ENCODE results near the gene TMEM106C. TPM values are rescaled to one million over a fixed set of nuclear protein-coding genes. Genes with fewer than 3 reads are reported as not detected.

Gene TMEM106C
- polyA plus RNA-seq, 1 donor: 218 TPM

DNA sequence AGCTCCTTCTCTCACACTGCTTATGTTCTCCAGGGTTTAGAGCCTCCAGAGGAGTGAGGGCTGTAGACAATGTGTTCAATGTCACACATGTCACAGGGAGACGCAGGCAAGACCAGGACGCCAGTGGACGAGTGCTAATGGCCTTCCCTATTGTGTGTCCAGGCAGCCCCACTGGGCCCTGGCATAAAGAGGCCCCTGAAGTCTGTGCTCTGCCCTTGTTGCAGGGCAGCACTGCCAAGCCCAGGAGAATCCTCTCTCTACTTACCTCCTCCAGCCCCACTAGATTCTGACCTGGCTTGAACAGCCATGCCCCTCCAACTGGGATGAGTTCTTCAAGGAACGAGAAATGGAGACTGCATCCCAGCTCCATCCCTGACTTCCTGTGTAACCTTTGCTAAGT, 24.8 kb upstream of the TMEM106C start:
- Histone ChIP-seq H3K9me3 (ENCODE audit: control insufficient read depth, low read depth, low read length) (no peaks in the 10 kb centered on the region), H3K27ac (ENCODE audit: low read length) (no peak overlapping the region), H3K27me3 (ENCODE audit: control insufficient read depth, insufficient read depth, low read length) (no peaks in the 10 kb centered on the region), H3K4me3 (ENCODE audit: low read length) (no peak overlapping the region), H3K36me3 (ENCODE audit: control insufficient read depth, insufficient read depth, low read length) (no peaks in the 10 kb centered on the region), H3K4me1 (ENCODE audit: control insufficient read depth, insufficient read depth, low read length) (peaks cover 22% of the 10 kb centered on the region)
- no CpG with 5 or more reads among the region's 4 CpGs for WGBS (ENCODE audit: insufficient coverage, low lambda C conversion rate)
- no peak for DNase-seq

DNA sequence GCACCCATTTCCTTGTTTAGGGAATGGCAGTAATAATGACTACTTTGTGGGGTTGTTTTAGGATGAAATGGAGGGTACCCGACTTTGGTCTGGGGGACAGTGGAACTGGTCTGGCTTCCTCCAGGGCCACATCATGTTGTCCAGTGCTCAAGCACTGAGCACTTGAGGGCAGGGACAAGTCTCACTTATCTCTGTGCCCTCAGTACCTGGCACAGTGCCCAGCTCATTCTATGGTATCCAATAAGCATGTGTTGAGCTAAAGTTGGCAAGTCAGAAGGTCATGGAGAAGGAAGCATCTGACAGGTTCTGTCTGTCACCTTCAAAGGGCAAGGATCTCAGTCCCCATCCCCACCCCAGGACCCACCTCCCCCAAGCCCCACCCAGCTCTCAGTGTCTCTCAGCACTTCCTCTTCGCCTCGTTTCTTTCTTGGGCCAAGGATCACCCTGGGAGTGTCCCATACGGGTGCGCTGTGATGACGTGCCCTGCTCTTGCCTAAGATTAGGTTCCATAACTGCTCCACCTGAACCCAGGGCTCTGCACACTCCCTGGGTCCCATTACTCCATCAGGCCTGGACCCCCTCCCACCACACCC, 24.3 kb upstream of the TMEM106C start:
- no peaks in the 10 kb centered on the region for H3K9me3 ChIP-seq (ENCODE audit: control insufficient read depth, low read depth, low read length)
- WGBS (ENCODE audit: insufficient coverage, low lambda C conversion rate): no CpG with 5 or more reads among the region's 6 CpGs
- H3K27me3 ChIP-seq (ENCODE audit: control insufficient read depth, insufficient read depth, low read length): no peaks in the 10 kb centered on the region
- peak; percentile 53 to 84 for DNase-seq
- no peak overlapping the region for H3K27ac ChIP-seq (ENCODE audit: low read length)
- peaks cover 24% of the 10 kb centered on the region for H3K4me1 ChIP-seq (ENCODE audit: control insufficient read depth, insufficient read depth, low read length)
- no peaks in the 10 kb centered on the region for H3K36me3 ChIP-seq (ENCODE audit: control insufficient read depth, insufficient read depth, low read length)
- H3K4me3 ChIP-seq (ENCODE audit: low read length): no peak overlapping the region

GRCh38 chr12:47940773-47941474, 22.5 kb upstream of the TMEM106C start:
- DNase-seq: no peak
- H3K9me3 ChIP-seq (ENCODE audit: control insufficient read depth, low read depth, low read length): no peaks in the 10 kb centered on the region
- peaks cover 25% of the 10 kb centered on the region for H3K4me1 ChIP-seq (ENCODE audit: control insufficient read depth, insufficient read depth, low read length)
- WGBS (ENCODE audit: insufficient coverage, low lambda C conversion rate): 100% methylated on average over 1 of the region's 10 CpGs
- no peak overlapping the region for H3K4me3 ChIP-seq (ENCODE audit: low read length)
- H3K27me3 ChIP-seq (ENCODE audit: control insufficient read depth, insufficient read depth, low read length): no peaks in the 10 kb centered on the region
- H3K36me3 ChIP-seq (ENCODE audit: control insufficient read depth, insufficient read depth, low read length): no peaks in the 10 kb centered on the region
- H3K27ac ChIP-seq (ENCODE audit: low read length): no peak overlapping the region

DNA sequence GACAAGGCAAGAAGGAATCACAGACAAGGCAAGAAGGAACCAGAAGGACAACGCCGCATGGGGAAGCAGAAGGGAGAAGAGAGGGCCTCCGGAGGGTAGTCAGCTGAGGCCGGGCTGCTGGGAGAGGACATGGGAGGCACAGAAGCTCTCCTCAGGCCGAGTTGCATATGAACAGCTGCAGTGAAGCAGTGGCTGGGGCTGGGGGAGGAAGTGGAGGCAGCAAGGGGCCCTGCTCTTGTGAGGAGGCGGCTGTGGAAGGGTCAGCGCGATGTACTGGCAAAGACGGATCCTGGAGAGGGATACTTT, 22.0 kb upstream of the TMEM106C start:
- Histone ChIP-seq H3K4me3 (ENCODE audit: low read length) (no peak overlapping the region), H3K36me3 (ENCODE audit: control insufficient read depth, insufficient read depth, low read length) (no peaks in the 10 kb centered on the region), H3K27ac (ENCODE audit: low read length) (no peak overlapping the region), H3K9me3 (ENCODE audit: control insufficient read depth, low read depth, low read length) (no peaks in the 10 kb centered on the region), H3K4me1 (ENCODE audit: control insufficient read depth, insufficient read depth, low read length) (peaks cover 25% of the 10 kb centered on the region), H3K27me3 (ENCODE audit: control insufficient read depth, insufficient read depth, low read length) (no peaks in the 10 kb centered on the region)
- WGBS (ENCODE audit: insufficient coverage, low lambda C conversion rate): 100% methylated on average over 1 of the region's 9 CpGs
- no peak for DNase-seq

DNA sequence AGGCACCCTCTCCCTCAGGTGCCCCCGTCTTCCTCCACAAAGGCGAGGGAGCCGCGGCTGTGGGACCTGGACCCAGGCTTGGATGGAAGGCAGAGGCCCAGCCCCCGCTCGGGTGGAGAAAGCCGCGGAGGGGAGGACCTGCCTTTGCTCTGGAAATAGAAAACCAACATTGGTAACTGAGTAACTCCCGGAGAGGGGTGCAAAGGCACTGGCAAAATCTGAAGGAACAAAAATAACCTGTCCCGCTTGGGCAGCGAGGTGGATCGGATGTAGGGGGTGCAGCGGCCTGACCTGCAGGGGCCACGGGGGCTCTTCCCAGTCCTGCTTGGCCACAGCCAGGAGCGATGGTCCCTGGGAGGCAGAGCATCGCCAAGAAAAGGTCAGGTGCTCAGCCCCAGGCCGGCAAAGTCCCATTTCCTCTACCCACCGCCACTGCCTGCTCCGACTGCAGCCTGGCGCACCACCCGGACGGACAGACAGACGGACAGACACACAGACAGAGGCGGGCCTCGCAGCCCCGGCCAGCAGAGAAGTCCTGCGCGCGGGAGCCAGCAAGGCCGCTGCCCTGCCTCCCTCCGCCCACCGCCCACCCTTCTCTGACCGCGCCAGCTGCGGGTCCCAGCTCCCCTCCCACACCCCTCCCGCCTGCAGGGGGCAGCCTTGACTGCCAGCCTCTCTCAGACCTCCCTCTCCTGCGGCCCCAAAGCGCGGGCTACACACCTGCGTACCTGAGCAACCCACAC, 21.4 kb upstream of the TMEM106C start:
- no peaks in the 10 kb centered on the region for H3K9me3 ChIP-seq (ENCODE audit: control insufficient read depth, low read depth, low read length)
- no peaks in the 10 kb centered on the region for H3K27me3 ChIP-seq (ENCODE audit: control insufficient read depth, insufficient read depth, low read length)
- no CpG with 5 or more reads among the region's 40 CpGs for WGBS (ENCODE audit: insufficient coverage, low lambda C conversion rate)
- DNase-seq: no peak
- H3K36me3 ChIP-seq (ENCODE audit: control insufficient read depth, insufficient read depth, low read length): no peaks in the 10 kb centered on the region
- peaks cover 25% of the 10 kb centered on the region for H3K4me1 ChIP-seq (ENCODE audit: control insufficient read depth, insufficient read depth, low read length)
- no peak overlapping the region for H3K27ac ChIP-seq (ENCODE audit: low read length)
- no peak overlapping the region for H3K4me3 ChIP-seq (ENCODE audit: low read length)

DNA sequence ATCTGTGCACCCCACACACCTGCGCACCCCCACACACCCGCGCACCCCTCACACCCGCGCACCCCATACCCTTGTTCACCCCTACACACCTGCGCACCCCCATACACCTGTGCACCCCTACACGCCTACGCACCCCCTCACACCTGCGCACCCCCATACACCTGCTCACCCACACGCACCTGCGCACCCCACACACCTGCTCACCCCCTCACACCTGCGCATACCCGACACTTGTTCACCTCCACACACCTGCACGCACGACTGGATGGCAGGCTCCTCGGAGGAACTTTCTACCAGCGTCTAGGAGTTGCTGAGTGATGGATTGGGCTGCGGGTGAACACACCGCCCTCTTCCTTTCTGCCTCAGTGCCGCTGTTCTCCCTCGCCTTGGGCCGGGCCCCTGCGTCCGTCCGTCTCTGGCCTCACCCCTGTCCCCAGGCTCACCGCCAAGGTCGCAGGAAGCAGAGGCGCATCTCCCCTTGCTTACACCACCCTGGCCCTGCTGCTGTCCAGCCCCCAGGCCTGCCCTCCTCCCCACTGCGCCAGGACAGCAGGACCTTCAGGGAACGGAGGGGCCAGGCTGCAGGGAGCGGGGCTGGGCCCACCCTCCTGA, 20.7 kb upstream of the TMEM106C start:
- H3K9me3 ChIP-seq (ENCODE audit: control insufficient read depth, low read depth, low read length): no peaks in the 10 kb centered on the region
- H3K4me3 ChIP-seq (ENCODE audit: low read length): no peak overlapping the region
- WGBS (ENCODE audit: insufficient coverage, low lambda C conversion rate): no CpG with 5 or more reads among the region's 31 CpGs
- H3K27me3 ChIP-seq (ENCODE audit: control insufficient read depth, insufficient read depth, low read length): no peaks in the 10 kb centered on the region
- H3K27ac ChIP-seq (ENCODE audit: low read length): peak overlapping the region; percentile 42
- H3K36me3 ChIP-seq (ENCODE audit: control insufficient read depth, insufficient read depth, low read length): no peaks in the 10 kb centered on the region
- no peak for DNase-seq
- H3K4me1 ChIP-seq (ENCODE audit: control insufficient read depth, insufficient read depth, low read length): peaks cover 25% of the 10 kb centered on the region

DNA sequence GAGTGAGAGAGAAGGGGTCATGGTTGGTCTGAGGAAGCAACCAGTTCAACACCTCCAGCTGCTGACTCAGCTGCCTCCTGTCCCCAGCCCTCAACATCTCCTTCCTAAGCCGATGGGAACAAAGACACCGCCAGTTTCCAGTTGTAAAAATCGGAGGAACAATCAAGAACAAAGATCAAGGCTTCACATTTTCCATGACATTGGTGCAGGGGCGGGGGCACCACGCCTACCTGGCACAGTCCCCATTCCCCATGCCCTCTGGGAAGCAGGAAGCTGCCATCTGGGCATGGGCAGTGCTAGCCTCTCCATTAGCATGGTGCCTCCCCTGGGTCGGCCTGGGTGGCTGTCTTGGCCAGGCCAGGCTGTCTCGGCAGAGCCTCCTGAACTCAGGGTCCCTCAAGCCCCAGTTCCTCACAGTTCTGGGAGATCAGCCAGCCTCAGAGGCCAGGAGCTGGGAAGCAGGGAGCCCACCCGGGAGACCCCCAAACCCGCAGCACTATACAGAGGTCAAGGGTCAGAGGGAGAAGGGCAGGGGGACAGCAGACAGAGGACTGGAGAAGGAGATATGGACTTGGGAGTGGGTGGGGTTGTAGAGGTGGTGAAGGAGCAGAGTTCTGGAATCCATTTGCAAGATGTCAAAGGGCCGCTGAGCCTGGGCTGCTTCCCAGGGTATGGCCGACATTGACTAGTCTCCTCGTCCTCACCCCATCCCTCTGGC, 19.6 kb upstream of the TMEM106C start:
- H3K27ac ChIP-seq (ENCODE audit: low read length): peak overlapping the region; percentile 42
- no peaks in the 10 kb centered on the region for H3K9me3 ChIP-seq (ENCODE audit: control insufficient read depth, low read depth, low read length)
- H3K4me1 ChIP-seq (ENCODE audit: control insufficient read depth, insufficient read depth, low read length): peaks cover 25% of the 10 kb centered on the region
- DNase-seq: peak; percentile 20 to 91
- no peaks in the 10 kb centered on the region for H3K36me3 ChIP-seq (ENCODE audit: control insufficient read depth, insufficient read depth, low read length)
- no peak overlapping the region for H3K4me3 ChIP-seq (ENCODE audit: low read length)
- no peaks in the 10 kb centered on the region for H3K27me3 ChIP-seq (ENCODE audit: control insufficient read depth, insufficient read depth, low read length)
- no CpG with 5 or more reads among the region's 12 CpGs for WGBS (ENCODE audit: insufficient coverage, low lambda C conversion rate)

- H3K36me3 ChIP-seq (ENCODE audit: control insufficient read depth, insufficient read depth, low read length): no peaks in the 10 kb centered on the region
- peaks cover 23% of the 10 kb centered on the region for H3K4me1 ChIP-seq (ENCODE audit: control insufficient read depth, insufficient read depth, low read length)
- H3K27me3 ChIP-seq (ENCODE audit: control insufficient read depth, insufficient read depth, low read length): no peaks in the 10 kb centered on the region
- no peak overlapping the region for H3K4me3 ChIP-seq (ENCODE audit: low read length)
- H3K27ac ChIP-seq (ENCODE audit: low read length): no peak overlapping the region
- H3K9me3 ChIP-seq (ENCODE audit: control insufficient read depth, low read depth, low read length): no peaks in the 10 kb centered on the region
- DNase-seq: no peak
- no CpG with 5 or more reads among the region's 6 CpGs for WGBS (ENCODE audit: insufficient coverage, low lambda C conversion rate)
Observed at GRCh38 chr12:47944685-47945340, 18.6 kb upstream of the TMEM106C start.

DNA sequence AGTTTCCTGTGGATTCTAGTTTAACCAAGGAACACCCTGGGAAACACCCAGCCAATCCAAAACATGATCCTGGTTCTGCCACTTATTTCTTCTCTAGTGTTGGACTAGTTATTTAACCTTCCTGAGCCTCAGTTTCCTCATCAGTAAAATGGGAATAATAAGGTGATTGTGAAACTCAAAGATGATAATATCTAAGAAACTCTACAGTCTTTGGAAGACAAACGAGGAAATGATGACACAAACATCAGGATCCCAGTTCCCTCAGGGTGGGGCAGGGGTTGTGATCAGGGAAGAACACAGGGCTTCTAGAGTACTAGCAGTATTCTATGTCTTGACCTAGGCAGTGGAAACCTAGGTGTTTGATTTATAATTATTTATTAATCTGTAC, 18.1 kb upstream of the TMEM106C start:
- Histone ChIP-seq H3K9me3 (ENCODE audit: control insufficient read depth, low read depth, low read length) (no peaks in the 10 kb centered on the region), H3K27ac (ENCODE audit: low read length) (no peak overlapping the region), H3K27me3 (ENCODE audit: control insufficient read depth, insufficient read depth, low read length) (no peaks in the 10 kb centered on the region), H3K4me3 (ENCODE audit: low read length) (no peak overlapping the region), H3K36me3 (ENCODE audit: control insufficient read depth, insufficient read depth, low read length) (no peaks in the 10 kb centered on the region), H3K4me1 (ENCODE audit: control insufficient read depth, insufficient read depth, low read length) (peaks cover 24% of the 10 kb centered on the region)
- DNase-seq: no peak
- WGBS (ENCODE audit: insufficient coverage, low lambda C conversion rate): 57% methylated on average over 1 of the region's 1 CpG

All from large intestine (tissue), 3 donors.